GM19099 (cell line): ENCODE data around the gene HAUS3.

ENCODE experiments used
- POLR2A ChIP-seq: IDR thresholded peaks from 3 replicates; pipeline ENCODE4 v1.6.1; 2011; ENCODE audit warnings: low read depth; ENCODE audit not compliant: insufficient read length; ENCODE audit errors: extremely low read depth

Gene HAUS3

DNA sequence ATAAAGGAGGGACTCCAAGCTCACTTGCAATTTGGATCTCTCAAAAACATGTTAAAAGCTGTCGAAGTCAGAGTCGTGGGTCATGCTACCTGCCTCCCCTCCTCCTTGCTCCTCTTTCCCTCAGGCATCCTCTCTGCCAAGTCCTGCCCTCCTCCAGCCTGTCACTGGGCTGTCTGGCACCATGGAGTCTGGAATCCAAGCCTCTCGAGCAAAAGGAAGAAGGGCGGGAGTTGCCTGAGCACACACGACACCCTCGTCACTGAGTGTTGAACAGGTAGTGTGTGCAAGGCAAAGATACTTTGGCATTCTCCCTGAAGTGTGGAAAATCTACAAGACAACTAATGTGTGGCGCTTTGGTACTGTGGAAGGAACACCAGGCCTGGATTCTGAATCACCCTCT is 62.2 kb downstream of the HAUS3 start:
- no peak for TF ChIP-seq POLR2A

DNA sequence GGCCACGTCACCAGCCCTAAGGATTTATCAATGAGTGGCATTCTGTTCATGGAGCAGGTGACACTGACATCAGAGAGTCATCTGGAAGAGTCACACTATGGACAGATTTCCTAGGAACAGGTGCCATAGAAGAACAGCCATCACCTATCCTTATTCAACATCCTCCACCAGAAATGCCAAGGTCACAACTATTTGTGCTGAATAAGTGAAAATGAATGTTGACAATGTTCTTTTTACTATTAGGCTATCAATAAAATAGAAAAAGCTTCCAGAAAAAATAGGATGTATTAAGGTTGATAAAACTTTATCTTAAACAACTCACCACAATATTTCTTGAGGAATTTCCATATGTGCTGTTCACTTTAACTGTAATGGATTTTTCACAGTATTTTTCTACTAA is 62.9 kb downstream of the HAUS3 start:
- no peak for TF ChIP-seq POLR2A
